ENCODE measurements around the gene PAX9.

DNA sequence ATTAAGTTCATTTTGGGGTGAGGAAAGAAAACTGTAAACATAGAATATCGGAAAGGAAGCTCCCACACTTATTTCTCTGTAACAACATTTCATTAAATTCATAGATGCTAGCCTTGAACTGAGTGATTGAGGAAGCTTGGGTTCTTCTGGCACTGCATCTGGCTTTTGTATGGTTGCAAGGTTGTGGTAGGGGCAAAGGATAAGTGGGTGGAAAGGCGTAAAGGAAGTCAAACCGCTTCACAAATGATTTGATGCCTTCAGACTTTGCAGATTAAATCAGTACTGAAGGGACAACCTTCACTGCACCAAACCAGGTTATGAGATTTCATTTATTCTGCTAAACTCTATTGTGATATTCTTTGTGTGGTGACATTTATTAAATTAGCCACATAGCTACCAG, 28.1 kb upstream of the PAX9 start:
- TF ChIP-seq, protein P1, sequence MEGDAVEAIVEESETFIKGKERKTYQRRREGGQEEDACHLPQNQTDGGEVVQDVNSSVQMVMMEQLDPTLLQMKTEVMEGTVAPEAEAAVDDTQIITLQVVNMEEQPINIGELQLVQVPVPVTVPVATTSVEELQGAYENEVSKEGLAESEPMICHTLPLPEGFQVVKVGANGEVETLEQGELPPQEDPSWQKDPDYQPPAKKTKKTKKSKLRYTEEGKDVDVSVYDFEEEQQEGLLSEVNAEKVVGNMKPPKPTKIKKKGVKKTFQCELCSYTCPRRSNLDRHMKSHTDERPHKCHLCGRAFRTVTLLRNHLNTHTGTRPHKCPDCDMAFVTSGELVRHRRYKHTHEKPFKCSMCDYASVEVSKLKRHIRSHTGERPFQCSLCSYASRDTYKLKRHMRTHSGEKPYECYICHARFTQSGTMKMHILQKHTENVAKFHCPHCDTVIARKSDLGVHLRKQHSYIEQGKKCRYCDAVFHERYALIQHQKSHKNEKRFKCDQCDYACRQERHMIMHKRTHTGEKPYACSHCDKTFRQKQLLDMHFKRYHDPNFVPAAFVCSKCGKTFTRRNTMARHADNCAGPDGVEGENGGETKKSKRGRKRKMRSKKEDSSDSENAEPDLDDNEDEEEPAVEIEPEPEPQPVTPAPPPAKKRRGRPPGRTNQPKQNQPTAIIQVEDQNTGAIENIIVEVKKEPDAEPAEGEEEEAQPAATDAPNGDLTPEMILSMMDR (IDR thresholded peaks at IDR 0.05): no peak
- no peak for TF ChIP-seq POLR2A (IDR thresholded peaks at IDR 0.05)
